ENCODE data around the gene TMEM61. TPM values are rescaled to one million over a fixed set of nuclear protein-coding genes. Genes with fewer than 3 reads are reported as not detected.

The TMEM61 gene
- total and polyA plus RNA-seq, 11 donors: 0.48 to 1.2 TPM; not detected in 9

DNA sequence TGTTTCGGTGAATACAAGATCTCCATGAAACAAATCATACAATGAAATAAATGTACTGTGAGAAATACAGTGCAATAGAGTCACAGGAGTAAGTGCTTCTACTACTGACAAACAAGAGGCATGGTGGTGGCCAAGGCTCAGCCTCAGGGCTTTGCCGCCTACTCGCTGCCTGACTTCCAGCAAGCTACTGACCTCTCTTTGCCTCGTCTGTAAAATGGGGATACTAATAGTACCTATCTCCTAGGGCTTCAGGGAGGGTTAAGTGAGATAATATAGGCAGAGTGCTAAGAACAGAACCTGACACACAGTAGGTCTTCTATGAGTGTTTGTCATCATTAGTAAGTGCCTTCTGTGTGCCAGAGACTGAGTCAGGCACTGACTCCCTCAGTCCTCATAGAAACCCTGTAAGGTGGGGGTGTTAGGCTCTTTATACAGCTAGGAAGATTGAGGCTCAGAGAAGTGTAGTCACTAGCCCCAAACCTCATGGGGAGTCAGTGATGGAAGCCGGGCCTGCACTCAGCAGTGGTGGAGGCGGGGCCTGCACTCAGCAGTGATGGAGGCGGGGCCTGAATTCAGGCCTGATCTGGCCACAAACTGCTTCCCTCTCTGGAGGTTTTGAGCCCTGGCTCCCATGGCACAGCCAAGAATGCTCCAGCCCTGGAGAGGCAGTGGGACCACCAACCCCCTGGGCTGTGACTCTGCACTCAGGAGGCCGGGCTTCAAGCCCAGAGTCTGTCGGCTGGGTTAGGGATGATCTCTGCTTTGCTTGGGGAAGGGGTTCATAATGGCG lies 25.1 kb downstream of the TMEM61 start:
- Histone ChIP-seq H3K27ac (no peak overlapping the region), H3K4me3 (no peak overlapping the region), H3K4me1 (no peaks in the 10 kb centered on the region), H3K27me3 (peaks cover 0 to 3% (median 0%) of the 10 kb centered on the region in 9 donors), H3K36me3 (no peaks in the 10 kb centered on the region), H3K9me3 (no peaks in the 10 kb centered on the region)
- ATAC-seq (no peak), DNase-seq (no peak)
- 78 to 86% (median 82%) methylated on average over 8 to 10 of the region's 10 CpGs for whole genome bisulfite sequencing, 4 donors
- TF ChIP-seq, protein P1, sequence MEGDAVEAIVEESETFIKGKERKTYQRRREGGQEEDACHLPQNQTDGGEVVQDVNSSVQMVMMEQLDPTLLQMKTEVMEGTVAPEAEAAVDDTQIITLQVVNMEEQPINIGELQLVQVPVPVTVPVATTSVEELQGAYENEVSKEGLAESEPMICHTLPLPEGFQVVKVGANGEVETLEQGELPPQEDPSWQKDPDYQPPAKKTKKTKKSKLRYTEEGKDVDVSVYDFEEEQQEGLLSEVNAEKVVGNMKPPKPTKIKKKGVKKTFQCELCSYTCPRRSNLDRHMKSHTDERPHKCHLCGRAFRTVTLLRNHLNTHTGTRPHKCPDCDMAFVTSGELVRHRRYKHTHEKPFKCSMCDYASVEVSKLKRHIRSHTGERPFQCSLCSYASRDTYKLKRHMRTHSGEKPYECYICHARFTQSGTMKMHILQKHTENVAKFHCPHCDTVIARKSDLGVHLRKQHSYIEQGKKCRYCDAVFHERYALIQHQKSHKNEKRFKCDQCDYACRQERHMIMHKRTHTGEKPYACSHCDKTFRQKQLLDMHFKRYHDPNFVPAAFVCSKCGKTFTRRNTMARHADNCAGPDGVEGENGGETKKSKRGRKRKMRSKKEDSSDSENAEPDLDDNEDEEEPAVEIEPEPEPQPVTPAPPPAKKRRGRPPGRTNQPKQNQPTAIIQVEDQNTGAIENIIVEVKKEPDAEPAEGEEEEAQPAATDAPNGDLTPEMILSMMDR (IDR thresholded peaks at IDR 0.05): no peak
- TF ChIP-seq POLR2A (IDR thresholded peaks at IDR 0.05): no peak
- intact Hi-C loops (cut with DNase I): no loop called here

DNA sequence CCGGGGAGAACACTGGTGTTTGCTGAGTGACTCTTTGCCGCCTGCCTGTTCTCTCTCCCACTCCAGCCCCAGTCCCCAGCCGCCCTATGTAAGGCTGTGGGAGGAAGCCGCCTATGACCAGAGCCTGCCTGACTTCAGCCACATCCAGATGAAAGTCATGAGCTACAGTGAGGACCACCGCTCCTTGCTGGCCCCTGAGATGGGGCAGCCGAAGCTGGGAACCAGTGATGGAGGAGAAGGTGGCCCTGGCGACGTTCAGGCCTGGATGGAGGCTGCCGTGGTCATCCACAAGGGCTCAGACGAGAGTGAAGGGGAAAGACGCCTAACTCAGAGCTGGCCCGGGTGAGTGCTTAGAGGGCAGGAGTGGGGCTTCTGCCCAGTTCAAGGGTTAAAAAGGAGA lies 26.5 kb downstream of the TMEM61 start:
- H3K36me3 ChIP-seq: no peaks in the 10 kb centered on the region
- no peak overlapping the region for H3K27ac ChIP-seq
- no peak for TF ChIP-seq POLR2A (IDR thresholded peaks at IDR 0.05)
- TF ChIP-seq, protein P1 (IDR thresholded peaks at IDR 0.05): no peak
- no peak overlapping the region for H3K4me3 ChIP-seq
- intact Hi-C loops (cut with DNase I): no loop called here
- no peaks in the 10 kb centered on the region for H3K4me1 ChIP-seq
- no peaks in the 10 kb centered on the region for H3K27me3 ChIP-seq
- 91 to 93% (median 91%) methylated on average over 10 to 12 of the region's 12 CpGs for WGBS, 4 donors
- ATAC-seq (no peak), DNase-seq (no peak)
- H3K9me3 ChIP-seq: no peaks in the 10 kb centered on the region

DNA sequence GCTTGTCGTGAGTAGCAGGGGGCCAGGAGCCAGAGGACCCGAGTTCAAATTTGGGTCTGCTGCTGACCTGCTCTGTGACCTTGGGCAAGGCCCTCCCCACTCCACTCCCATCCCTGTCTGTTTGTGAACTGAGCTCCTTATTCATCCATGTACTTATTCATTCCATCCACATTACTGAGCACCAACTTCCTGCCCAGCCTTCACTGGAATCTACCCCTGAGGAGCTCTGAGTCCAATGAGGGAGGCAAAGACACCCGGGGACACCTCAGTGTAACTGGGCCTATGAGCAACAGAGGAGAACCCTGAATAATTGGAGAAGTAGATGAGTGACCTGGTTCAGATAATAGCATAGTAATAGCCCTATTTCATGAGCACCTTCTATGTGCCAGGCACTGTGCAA lies 27.2 kb downstream of the TMEM61 start:
- 68 to 95% (median 87%) methylated on average over 3 of the region's 3 CpGs for WGBS, 4 donors

DNA sequence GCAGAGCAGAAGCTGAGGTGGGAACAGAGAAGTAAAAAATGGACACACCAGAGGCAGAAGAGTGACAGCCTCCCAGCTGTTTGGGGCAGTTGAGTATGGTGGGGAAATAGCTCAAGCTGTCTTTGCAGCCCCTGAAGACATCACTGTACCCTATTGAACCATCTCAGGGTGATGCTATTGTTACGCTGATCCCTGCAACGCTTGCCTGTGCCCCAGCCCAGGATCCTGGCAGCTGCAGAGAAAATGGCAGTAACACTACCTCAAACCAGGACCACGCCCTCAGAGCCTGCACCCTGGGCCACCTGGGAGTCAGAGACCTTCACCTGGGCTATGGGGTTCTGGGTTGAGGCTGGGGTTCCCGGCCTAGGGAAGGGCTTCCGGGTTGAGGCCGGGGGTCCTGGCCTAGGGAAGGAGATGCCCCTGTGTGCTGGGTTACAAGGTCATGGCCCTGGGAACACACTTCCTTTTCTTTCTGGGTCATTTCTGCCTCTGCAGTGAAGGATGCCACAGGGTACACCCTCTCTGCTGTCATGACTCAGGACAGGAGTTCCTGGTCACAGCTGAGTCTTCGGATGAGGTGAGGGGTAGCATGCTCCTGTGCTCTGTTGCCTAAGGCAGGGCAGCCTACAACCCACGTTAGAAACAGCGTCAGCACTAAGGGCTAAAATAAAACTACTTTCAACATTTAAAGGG lies 29.9 kb downstream of the TMEM61 start:
- ATAC-seq: no peak
- intact Hi-C loops (cut with DNase I): no loop called here

More for the DNA sequence above, 27.2 kb downstream of the TMEM61 start:
- Histone ChIP-seq H3K27ac (no peak overlapping the region), H3K36me3 (no peaks in the 10 kb centered on the region), H3K9me3 (no peaks in the 10 kb centered on the region), H3K4me3 (no peak overlapping the region), H3K27me3 (peaks cover 0 to 4% (median 0%) of the 10 kb centered on the region in 9 donors), H3K4me1 (no peaks in the 10 kb centered on the region)
- DNase-seq (no peak), ATAC-seq (no peak)
- intact Hi-C loops (cut with DNase I): no loop called here
- no peak for TF ChIP-seq POLR2A (IDR thresholded peaks at IDR 0.05)
- TF ChIP-seq, protein P1 (IDR thresholded peaks at IDR 0.05): no peak

More for the DNA sequence above, 29.9 kb downstream of the TMEM61 start:
- Histone ChIP-seq H3K4me1 (no peaks in the 10 kb centered on the region), H3K36me3 (no peaks in the 10 kb centered on the region), H3K27ac (no peak overlapping the region), H3K27me3 (peaks cover 0 to 6% (median 0%) of the 10 kb centered on the region in 9 donors), H3K4me3 (no peak overlapping the region), H3K9me3 (no peaks in the 10 kb centered on the region)
- no peak for DNase-seq
- WGBS, 4 donors: 86 to 92% (median 89%) methylated on average over 9 of the region's 9 CpGs
- no peak for TF ChIP-seq POLR2A (IDR thresholded peaks at IDR 0.05)
- TF ChIP-seq, protein P1 (IDR thresholded peaks at IDR 0.05): no peak
